Retinal pigment epithelial cell (primary cell): ENCODE measurements around the gene CYSLTR2.
A peak's percentile ranks its signal among the peaks of the same experiment; 100 is the strongest.

Source experiments
- DNase-seq: peaks from one replicate; pipeline ENCODE4 v3.0.0-alpha.2; 2010; ENCODE audit warnings: low read depth
- H3K4me3 ChIP-seq: 2 replicates; pipeline ENCODE4 v1.5.1; 2011; ENCODE audit warnings: mild to moderate bottlenecking, low read length, control low read depth, moderate library complexity
- TF ChIP-seq, protein P1 (sequence below): conservative IDR thresholded peaks from 2 replicates; pipeline ENCODE4 v1.5.1; 2011; ENCODE audit warnings: low read depth, low read length, control low read depth, inconsistent platforms

The CYSLTR2 gene

DNA sequence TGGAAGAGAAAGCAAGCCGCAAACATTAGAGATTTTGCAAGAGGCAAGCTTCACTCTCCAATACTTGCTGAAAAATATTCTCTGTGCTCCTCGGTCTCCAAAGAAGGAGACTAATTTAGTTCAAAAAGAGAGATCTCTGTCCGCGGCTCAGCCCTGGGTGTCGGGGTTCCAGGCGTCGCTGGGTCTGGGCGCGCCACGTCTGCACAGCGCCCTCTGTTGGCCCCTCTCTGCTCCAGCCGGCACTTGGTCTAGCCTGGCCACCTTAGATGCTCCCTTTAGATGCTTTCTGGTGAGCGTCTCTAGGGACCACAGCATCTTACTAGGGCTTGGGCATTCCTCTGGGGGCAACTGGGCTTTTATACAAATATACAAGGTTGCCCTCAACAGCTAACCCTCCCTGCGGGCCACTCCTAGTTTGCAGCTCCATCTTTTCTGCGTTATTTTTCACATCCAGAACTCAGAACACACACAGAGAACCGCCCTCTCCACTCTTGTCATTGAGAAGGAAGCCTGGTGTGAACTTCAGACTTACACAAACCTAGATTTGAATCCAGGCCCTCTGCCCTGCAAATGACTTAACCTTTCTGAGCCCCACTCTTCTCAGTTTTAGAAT is 78.3 kb downstream of the CYSLTR2 start:
- no peak for DNase-seq
- TF ChIP-seq, protein P1, sequence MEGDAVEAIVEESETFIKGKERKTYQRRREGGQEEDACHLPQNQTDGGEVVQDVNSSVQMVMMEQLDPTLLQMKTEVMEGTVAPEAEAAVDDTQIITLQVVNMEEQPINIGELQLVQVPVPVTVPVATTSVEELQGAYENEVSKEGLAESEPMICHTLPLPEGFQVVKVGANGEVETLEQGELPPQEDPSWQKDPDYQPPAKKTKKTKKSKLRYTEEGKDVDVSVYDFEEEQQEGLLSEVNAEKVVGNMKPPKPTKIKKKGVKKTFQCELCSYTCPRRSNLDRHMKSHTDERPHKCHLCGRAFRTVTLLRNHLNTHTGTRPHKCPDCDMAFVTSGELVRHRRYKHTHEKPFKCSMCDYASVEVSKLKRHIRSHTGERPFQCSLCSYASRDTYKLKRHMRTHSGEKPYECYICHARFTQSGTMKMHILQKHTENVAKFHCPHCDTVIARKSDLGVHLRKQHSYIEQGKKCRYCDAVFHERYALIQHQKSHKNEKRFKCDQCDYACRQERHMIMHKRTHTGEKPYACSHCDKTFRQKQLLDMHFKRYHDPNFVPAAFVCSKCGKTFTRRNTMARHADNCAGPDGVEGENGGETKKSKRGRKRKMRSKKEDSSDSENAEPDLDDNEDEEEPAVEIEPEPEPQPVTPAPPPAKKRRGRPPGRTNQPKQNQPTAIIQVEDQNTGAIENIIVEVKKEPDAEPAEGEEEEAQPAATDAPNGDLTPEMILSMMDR, result peak; percentile 81
- no peak overlapping the region for H3K4me3 ChIP-seq

DNA sequence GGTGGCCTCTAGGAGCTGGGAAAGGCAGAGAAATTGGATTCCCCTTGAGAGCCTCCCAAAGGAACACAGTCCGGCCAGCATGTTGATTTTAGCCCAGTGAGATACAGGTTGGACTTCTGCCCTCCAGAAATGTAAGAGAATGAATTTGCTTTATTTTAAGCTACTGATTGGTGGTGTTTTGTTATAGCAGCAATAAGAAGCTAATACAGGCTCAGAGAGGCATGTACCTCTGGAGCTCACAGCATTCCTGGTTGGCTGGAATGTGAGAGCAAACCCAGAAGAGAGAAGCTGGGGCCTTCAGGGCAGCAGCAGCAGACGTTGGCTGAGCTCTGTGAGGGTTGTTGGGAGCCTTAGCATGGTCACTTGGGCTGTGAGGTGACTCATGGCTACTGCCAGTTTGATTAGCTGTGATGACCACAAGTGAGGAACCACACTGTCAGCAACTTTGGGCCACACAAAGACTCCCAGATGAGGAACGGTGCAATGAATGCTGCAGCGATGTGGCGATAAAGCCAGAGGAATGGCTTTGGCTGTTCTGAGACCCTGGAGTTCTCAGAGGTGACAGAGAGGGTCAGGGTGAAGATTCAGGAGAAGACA is 80.1 kb downstream of the CYSLTR2 start:
- TF ChIP-seq, protein P1, result no peak
- H3K4me3 ChIP-seq, result no peak overlapping the region
- no peak for DNase-seq

GRCh38 chr13:48735571-48735970 is 81.8 kb downstream of the CYSLTR2 start:
- TF ChIP-seq, protein P1, result no peak

GRCh38 chr13:48737689-48738088 is 84.0 kb downstream of the CYSLTR2 start:
- no peak for DNase-seq
- H3K4me3 ChIP-seq, result no peak overlapping the region
- TF ChIP-seq, protein P1, result no peak

More at GRCh38 chr13:48735571-48735970, 81.8 kb downstream of the CYSLTR2 start:
- no peak for DNase-seq
- no peak overlapping the region for H3K4me3 ChIP-seq

GRCh38 chr13:48738311-48738710 is 84.6 kb downstream of the CYSLTR2 start:
- DNase-seq, result no peak
- TF ChIP-seq, protein P1, result no peak
- no peak overlapping the region for H3K4me3 ChIP-seq

DNA sequence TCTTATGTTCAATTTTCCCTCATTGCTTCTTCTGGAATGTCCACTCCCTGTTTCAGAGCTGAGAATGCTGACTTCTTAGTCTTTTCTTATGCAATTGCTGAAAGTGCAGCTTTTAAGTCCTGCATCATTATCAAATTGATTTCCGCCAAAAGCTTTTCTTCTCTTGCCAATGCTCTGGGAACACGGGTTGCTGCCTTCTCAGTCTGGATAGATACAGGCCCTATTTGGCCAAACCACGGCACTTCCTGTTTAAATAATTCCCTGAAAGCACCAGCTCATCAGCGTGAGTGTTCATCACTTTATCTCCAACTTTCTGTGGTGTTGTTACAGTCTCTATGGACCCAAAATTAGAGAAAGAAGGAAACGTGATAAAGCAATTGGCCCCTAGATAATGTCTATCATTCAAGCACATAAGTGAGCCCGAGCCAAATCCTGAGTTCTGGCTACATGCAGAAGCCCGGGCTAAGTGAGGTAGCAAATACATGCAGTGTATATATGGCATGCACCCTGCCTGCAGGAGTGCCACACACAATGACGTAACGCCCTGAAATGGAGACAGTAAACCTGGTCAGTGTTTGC is 85.7 kb downstream of the CYSLTR2 start:
- DNase-seq, result peak; percentile 34
- no peak overlapping the region for H3K4me3 ChIP-seq
- TF ChIP-seq, protein P1, result no peak

- DNase-seq, result peak; percentile 38
- TF ChIP-seq, protein P1, result no peak
Measured at GRCh38 chr13:48741377-48741776, 87.6 kb downstream of the CYSLTR2 start.

More at GRCh38 chr13:48741377-48741776, 87.6 kb downstream of the CYSLTR2 start:
- H3K4me3 ChIP-seq, result no peak overlapping the region
